Skeletal muscle cell (primary cell): ENCODE data around the gene HERC4.
"Not testable (repeated sequence)": the region's sequence is repeated elsewhere in the genome, so short reads cannot be mapped to it uniquely, and the experiment has no call there.

Experiments used
- DNase-seq: peaks from one replicate; pipeline ENCODE4 v3.0.0-alpha.2; 2010; ENCODE audit warnings: low read depth
- H3K4me3 ChIP-seq: 2 replicates; pipeline ENCODE4 v1.5.1; 2011; ENCODE audit warnings: low read depth, mild to moderate bottlenecking, control low read depth, low read length, moderate library complexity

HERC4 gene

DNA sequence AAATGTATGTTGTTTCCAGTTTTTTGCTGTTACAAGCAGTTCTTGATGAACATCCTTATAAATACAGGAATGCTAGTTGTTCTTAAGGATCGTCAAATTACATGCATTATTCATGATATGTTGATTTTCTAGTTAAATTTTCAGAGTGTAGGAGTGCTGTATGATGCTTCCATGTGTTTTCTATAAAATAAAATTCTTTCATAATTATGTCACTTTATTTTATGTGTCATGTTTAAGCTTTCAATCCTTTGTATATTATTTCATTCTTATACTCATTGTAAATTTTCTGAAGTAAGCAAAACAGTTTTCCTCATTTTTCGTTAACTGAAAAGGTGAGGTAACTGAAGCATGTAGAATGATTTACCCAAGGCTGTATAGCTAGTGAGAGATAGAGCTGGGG lies 17.4 kb upstream of the HERC4 start:
- no peak overlapping the region for H3K4me3 ChIP-seq
- DNase-seq = no peak

DNA sequence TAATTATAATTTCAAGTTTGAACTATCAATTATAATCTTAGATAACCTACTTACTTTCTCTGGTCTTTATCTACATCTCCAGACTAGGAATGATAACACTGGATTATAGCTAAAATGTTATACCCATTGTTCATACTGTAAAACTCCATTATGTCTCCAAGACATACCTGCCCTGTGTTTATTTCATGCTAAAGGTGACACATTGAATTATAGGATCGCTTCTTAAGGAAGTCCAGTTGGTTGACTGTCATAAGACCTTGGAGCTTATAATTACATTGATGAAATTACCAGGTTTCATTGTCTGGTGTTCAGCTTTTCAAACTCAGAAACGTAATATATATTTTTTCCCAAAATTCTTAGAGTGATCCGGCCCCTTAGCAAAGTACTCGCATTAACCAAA lies 15.5 kb upstream of the HERC4 start:
- H3K4me3 ChIP-seq = no peak overlapping the region
- DNase-seq = no peak

DNA sequence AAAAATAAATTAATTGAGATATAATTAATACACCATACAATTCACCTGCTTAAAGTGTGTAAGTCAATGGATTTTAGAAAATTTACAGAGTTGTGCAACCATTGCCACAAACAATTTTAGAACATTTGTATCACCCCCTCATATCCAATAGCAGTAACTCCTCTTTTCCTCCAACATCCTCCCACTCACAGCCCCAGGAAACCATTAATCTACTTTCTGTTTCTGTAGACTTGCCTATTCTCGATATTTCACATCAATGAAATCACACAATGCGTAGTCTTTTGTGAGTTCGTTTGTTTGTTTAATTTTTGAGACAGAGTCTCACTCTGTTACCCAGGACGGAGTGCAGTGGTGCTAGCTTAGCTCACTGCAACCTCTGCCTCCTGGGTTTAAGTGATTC lies 13.7 kb upstream of the HERC4 start:
- H3K4me3 ChIP-seq = no peak overlapping the region
- no peak for DNase-seq

- H3K4me3 ChIP-seq = no peak overlapping the region
- DNase-seq = no peak
Observed at GRCh38 chr10:68087685-68088401, 12.8 kb upstream of the HERC4 start.

DNA sequence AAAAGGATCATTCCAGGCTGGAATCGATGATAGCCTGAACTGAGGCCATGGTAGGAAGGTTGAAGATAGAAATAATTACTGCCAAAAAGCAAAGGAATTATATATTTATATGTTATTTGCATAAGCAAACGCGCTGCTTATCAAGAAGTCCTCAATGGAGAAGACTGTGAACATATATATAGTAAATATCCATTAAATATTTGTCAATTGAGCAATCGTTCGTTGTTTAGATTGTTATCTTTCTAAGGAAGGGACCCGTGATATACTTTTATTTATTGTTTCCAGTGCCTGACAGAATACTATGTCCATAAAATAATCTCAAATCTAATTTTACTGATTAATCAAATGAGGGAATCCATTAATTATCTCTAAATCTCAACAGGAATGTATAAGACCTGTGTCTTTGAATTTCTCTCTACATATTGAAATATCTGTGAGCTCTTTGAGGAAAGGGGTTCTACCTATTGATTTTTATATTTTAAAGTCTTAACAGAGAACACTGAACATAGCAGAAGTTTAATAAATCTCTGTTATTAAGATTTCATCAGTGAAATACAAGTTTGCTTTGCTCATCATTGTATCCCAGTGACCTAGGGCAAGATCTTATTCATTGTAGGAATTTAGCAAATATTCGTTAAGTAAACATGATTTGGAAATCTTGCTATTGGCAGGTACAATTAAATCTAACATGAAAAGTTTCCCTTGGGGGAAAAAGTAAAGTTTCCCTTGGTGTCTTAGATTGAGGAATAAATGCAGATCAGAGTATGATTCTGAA lies 12.0 kb upstream of the HERC4 start:
- DNase-seq = no peak
- no peak overlapping the region for H3K4me3 ChIP-seq

GRCh38 chr10:68086011-68086410 lies 10.9 kb upstream of the HERC4 start:
- no peak for DNase-seq

GRCh38 chr10:68084469-68084868 lies 9.4 kb upstream of the HERC4 start:
- DNase-seq = no peak
- H3K4me3 ChIP-seq = no peak overlapping the region

More at GRCh38 chr10:68086011-68086410, 10.9 kb upstream of the HERC4 start:
- H3K4me3 ChIP-seq = no peak overlapping the region

- no peak overlapping the region for H3K4me3 ChIP-seq
- DNase-seq = no peak
Observed at GRCh38 chr10:68083953-68084352, 8.9 kb upstream of the HERC4 start.

DNA sequence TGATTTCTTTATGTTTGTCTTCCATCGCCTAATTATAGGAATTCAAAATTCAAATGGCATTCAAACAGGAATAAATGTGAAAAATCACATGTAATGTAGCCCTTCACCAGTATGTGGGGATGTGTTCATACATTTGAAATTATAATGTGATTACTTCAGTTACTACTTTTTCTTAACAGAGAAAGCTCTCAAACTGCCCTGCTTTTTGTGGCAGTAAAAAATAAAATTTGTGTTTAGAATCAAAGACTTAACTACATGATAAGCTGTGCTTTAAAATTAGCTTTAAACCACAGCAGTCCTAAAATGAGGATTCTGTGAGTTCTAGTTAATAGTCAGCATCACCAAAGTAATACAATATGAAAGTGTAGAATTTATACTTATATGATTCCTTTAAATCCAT lies 7.8 kb upstream of the HERC4 start:
- DNase-seq = no peak
- no peak overlapping the region for H3K4me3 ChIP-seq

- no peak for DNase-seq
- no peak overlapping the region for H3K4me3 ChIP-seq
Observed at GRCh38 chr10:68081916-68082315, 6.8 kb upstream of the HERC4 start.

- DNase-seq = no peak
- no peak overlapping the region for H3K4me3 ChIP-seq
Observed at GRCh38 chr10:68080853-68081431, 5.9 kb upstream of the HERC4 start.

GRCh38 chr10:68079434-68079833 lies 4.4 kb upstream of the HERC4 start:
- DNase-seq = no peak
- H3K4me3 ChIP-seq = no peak overlapping the region

DNA sequence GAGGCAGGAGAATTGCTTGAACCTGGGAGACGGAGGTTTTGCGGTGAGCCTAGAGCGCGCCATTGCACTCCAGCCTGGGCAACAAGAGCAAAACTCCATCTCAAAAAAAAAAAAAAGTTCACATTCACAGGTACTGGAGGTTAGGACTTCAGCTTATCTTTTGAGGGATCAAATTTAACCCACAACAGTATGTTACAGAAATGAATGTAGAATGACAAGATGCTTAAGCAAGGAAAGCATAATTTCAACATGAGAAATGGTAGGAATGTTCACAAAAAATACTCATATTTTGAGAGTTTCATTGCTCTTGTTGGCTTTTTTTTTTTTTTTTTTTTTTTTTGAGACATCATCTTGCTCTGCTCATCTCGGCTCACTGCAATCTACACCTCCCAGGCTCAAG lies 1.9 kb upstream of the HERC4 start:
- H3K4me3 ChIP-seq = no peak overlapping the region
- DNase-seq = no peak

GRCh38 chr10:68076081-68076480 lies 998 bp upstream of the HERC4 start:
- not testable (repeated sequence) for DNase-seq, H3K4me3 ChIP-seq

- no peak for DNase-seq
- H3K4me3 ChIP-seq = peak overlapping the region; percentile 38
Observed at GRCh38 chr10:68075550-68076004, 494 bp upstream of the HERC4 start.

- peak overlapping the region; percentile 97 for H3K4me3 ChIP-seq
- no peak for DNase-seq
Observed at GRCh38 chr10:68074031-68074774, 880 bp downstream of the HERC4 start.

- peak overlapping the region; percentile 97 for H3K4me3 ChIP-seq
- no peak for DNase-seq
Observed at GRCh38 chr10:68073631-68074030, 1.5 kb downstream of the HERC4 start.

GRCh38 chr10:68067508-68067907 lies 7.6 kb downstream of the HERC4 start:
- no peak for DNase-seq
- no peak overlapping the region for H3K4me3 ChIP-seq

- DNase-seq = no peak
- no peak overlapping the region for H3K4me3 ChIP-seq
Observed at GRCh38 chr10:68067029-68067428, 8.1 kb downstream of the HERC4 start.

DNA sequence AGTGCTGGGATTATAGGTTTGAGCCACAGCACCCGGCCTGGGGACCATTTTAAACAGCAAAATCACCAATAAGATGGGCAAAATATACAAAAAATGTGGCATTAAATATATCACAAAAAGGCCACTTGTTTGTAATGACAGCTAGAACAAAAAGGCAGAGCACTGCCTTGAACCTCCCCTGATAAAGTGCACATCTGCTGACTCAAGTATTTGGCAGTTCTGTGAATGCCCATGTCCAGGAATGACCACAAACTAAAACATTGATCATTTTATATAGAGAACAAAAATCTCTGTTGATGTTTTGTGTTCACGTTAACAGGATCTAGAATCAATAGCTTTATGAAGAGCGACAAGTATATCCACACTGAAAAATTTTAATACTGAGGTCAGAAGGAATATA lies 21.5 kb downstream of the HERC4 start:
- no peak for DNase-seq
- H3K4me3 ChIP-seq = no peak overlapping the region
